Nucleus accumbens (tissue), 56 donors: ENCODE data around the gene DDI2.
"Not testable (repeated sequence)": the region's sequence is repeated elsewhere in the genome, so short reads cannot be mapped to it uniquely, and the experiment has no call there.

Source experiments
- DNase-seq, 56 donors: peaks; one replicate each; lab custom pipeline; 2025; lab: John Stamatoyannopoulos, UW

DDI2 gene

DNA sequence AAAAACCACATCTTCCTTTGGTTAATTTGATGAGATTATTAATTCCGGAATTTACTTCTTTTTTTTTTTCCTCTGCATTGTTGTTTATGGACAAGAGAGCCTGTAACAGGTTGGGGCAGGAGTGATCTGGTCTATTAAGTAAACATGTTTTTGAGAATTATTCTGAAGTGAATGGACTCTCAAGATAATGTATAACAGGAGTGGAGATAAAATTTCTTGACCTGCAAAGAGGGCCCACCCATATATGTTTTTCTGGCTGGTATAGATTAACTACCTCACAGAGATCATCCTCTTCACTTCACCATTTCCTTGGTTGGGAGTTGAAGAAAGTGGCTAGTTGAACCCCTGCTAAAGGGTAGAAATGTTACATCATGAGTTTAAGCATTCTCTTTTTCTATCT, 10.7 kb downstream of the DDI2 start:
- DNase-seq = no peak

- no peak for DNase-seq
Measured at GRCh38 chr1:15633756-15634420, 16.6 kb downstream of the DDI2 start.

- no peak for DNase-seq
Measured at GRCh38 chr1:15636436-15636835, 19.2 kb downstream of the DDI2 start.

DNA sequence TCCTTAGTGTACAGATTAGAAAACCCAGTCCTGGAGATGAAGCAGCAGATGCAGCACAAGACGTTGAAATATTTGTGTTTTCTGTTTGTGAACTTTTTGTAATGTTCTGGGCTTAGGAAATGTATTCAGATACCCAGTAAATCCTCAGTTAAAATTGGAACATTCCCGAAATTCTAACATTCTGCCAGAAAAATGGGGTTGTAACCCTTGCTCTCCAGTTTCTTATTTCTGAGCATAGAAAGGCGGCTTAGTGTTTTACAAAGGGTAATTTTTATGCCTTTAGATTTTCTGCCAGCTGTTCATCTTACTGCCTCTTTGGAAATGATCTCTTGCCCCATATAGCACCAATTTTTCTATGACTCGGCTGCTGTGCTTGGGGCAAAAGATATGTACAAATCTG, 20.6 kb downstream of the DDI2 start:
- DNase-seq = no peak

DNA sequence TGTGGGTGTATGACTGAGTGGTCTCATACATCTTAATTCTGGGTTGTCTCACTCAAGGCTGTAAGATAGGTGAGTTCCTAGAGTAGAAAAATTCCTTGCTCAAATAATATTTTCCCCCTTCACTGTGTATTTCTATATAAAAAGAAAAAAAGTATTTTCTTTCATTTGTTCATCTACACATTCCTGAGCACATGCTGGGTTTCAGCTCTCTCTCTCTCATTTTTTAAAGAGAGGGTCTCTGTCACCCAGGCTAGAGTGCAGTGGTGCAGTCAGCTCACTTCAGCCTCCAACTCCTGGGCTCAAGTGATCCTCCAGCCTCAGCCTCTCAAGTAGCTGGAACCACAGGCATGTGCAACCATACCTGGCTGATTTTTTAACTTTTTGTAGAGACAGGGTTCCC, 22.0 kb downstream of the DDI2 start:
- DNase-seq = no peak

DNA sequence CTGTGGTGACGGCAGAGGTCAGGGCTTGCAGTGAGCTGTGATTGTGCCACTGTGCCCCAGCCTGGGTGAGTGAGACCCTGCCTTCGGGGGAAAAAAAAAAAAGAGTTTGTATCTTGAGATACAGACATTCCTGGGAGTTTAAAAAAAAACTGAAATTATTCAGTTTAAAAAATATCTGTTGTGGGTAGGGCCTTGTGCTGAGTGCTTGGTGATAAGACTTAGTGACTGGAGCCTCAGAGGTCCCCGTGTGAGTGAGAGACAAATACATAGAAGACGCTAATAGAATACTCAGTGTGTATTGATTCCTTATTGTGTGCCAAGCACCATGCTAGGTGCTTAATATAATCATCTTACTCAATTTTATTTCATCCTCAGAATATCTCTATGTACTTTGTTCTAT, 22.7 kb downstream of the DDI2 start:
- no peak for DNase-seq

GRCh38 chr1:15640667-15641066, 23.4 kb downstream of the DDI2 start:
- no peak for DNase-seq

GRCh38 chr1:15649937-15650336, 32.7 kb downstream of the DDI2 start:
- no peak for DNase-seq

DNA sequence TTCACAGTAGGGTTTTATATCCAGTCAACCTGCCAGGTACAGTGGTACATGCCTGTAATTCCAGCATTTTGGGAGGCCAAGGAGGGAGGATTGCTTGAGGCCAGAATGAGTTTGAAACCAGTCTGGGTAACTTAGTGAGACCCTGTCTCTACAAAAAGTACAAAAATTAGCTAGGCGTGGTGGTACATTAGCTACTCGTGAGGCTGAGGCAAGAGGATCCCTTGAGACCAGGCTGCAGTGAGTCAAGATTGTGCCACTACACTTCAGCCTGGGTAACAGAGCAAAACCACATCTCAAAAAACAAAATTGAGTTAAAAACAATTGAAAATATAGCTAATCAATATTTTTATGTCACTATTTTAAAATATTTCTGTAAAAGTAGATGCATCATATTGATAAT, 33.2 kb downstream of the DDI2 start:
- DNase-seq = no peak

DNA sequence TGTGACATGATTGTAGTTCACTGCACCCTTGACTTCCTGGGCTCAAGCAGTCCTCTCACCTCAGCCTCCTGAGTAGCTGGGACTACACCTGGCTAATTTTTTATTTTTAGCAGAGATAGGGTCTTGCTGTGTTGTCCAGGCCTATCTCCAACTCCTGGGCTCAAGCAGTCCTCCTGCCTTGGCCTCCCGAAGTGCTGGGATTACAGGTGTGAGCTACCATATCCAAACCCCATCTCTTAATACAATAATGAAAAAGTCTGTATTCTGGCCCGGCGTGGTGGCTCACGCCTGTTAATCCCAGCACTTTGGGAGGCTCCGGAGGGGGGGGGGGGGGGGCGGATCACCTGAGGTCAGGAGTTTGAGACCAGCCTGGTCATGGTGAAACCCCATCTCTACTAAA, 34.9 kb downstream of the DDI2 start:
- DNase-seq = not testable (repeated sequence)

DNA sequence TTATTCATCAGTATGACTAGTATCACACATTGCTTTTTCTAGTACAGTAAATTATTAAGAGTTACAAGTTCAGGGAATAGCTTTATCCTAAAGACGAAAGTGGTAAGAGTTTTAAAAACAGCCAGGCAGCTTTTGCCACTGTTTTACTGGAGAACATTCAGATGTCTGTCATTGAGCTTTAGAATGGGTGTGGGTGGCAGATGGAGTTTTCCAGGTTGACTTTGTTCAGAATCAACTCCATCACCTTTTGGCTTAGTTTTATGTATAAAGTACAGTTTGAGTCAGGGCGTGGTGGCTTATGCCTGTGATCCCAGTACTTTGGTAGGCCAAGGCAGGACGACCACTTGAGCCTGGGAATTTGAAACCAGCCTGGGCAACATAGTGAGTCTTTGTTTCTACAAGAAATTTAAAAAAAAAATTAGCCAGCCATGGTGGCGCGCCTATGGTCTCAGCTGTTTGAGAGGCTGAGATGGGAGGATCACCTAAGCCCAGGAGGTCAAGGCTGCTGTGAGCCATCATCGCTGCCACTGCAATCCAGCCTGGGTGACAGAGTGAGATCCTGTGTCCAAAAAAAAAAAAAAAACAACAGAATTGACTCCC, 36.9 kb downstream of the DDI2 start:
- no peak for DNase-seq

- DNase-seq = no peak
Measured at GRCh38 chr1:15656464-15656863, 39.2 kb downstream of the DDI2 start.

- no peak for DNase-seq
Measured at GRCh38 chr1:15657021-15657420, 39.8 kb downstream of the DDI2 start.

DNA sequence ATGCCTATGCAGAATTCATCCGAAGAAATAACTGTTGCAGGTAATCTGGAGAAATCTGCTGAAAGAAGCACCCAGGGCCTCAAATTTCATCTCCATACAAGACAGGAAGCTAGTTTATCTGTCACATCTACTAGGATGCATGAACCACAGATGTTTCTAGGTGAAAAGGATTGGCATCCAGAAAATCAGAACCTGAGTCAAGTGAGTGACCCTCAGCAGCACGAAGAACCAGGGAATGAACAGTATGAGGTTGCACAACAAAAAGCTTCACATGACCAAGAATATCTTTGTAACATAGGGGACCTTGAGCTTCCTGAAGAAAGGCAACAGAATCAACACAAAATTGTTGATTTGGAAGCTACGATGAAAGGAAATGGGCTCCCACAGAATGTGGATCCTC, 42.9 kb downstream of the DDI2 start:
- no peak for DNase-seq

DNA sequence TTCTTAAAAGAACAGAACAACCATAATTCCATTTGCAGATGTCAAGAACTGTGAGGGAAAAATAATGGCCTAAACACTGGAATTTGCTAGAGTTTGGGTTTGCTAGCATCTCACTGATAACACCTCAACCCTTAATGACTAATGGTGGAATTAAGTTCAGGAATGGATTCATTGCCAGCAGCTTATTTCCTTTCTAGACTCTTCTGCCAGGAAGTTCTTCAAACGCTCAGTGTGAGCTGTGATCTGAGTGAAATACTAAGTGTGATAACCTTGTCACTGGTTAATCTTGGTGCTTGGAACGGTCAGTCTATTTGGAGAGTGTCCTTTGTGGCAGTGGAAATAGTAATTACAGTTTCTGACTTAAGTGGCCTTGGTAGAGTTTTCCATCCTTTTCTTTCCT, 45.2 kb downstream of the DDI2 start:
- DNase-seq = no peak

DNA sequence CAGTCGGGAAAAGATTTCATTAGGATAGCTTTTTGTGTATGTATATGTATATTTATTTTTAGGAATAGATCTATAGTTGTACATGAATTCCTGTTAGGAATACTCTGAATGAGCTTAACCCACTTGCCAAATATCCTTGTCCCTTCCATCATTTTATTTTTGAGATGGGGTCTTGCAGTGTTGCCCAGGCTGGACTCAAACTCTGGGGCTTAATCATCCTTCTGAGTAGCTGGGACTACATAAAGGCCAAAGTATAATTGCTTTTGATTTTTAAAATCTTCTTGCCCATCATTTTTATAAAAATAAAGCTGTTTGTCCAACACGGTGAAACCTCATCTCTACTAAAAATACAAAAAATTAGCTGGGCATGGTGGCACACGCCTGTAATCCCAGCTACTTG, 46.7 kb downstream of the DDI2 start:
- DNase-seq = no peak

GRCh38 chr1:15667362-15667761, 50.1 kb downstream of the DDI2 start:
- DNase-seq = no peak

DNA sequence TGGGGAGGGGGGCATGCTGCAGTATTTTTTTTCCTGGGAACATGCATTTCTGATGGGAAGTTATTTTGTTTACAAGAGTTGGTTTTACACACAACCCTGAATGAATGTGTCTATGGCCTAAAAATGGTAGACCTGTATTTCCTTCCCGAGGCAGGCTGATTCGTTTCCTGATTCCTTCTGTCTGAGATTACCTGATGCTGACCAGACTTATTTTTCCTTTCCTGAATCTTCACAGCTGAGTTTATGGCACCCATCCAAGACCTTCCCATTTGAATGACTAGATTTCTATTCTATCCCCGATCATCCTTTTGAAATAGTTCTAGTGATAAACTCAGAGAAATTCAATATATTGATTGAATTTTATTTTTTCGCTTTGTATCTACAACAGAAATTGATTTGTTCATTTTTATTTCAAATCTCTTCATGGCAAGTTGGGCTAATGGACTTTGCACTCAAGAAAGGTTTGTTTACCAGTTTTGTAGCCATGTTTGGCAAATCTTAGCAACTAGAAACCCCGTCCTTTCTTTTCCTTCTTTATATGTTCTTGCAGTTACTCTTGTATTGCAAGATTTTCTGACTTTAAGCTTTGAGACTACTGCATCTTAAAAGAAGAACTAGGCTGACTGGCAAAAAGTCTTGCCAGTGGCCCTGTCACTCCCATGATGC, 51.0 kb downstream of the DDI2 start:
- no peak for DNase-seq

DNA sequence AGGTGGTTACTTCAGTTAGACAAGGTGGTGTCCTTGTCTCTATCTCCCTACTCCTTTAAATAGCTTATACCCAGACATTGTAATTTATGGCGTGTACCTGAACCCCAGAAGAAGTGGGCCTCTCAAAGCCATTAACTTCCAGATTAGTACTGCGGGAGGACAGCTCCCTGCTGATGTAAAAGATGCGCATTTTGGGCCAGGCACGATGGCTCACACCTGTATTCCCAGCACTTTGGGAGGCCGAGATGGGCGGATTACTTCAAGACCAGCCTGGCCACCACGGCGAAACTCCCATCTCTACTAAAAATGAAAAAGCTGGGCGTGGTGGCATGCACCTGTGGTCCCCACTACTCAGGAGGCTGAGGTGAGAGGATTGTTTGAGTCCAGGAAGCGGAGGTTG, 51.8 kb downstream of the DDI2 start:
- DNase-seq = no peak

GRCh38 chr1:15669864-15670263, 52.6 kb downstream of the DDI2 start:
- DNase-seq = no peak

- no peak for DNase-seq
Measured at GRCh38 chr1:15671430-15671829, 54.2 kb downstream of the DDI2 start.
